Bronchial epithelial cell (primary cell): ENCODE results near the gene TMA7. TPM values are rescaled to one million over a fixed set of nuclear protein-coding genes. Genes with fewer than 3 reads are reported as not detected.

Experiments
- DNase-seq: peaks from one replicate; pipeline ENCODE4 v3.0.0-alpha.2; 2010; ENCODE audit warnings: low read depth
- FAIRE-seq: peaks from 2 replicates; lab custom pipeline; 2011; peaks lifted over from hg19 to GRCh38; lab: Jason Lieb, UNC
- H3K27me3 ChIP-seq: 2 replicates; pipeline ENCODE4 v1.5.1; 2011; ENCODE audit warnings: low read length; ENCODE audit not compliant: control insufficient read depth, insufficient read depth
- H3K36me3 ChIP-seq: 2 replicates; pipeline ENCODE4 v1.5.1; 2011; ENCODE audit warnings: low read length; ENCODE audit not compliant: control insufficient read depth, insufficient read depth
- H3K4me3 ChIP-seq: 2 replicates; pipeline ENCODE4 v1.5.1; 2011; ENCODE audit warnings: mild to moderate bottlenecking, low read depth, low read length, control low read depth
- CTCF ChIP-seq: IDR thresholded peaks from 2 replicates; pipeline ENCODE4 v1.5.1; 2011; ENCODE audit warnings: mild to moderate bottlenecking, moderate library complexity, low read length, control low read depth, inconsistent platforms; ENCODE audit not compliant: insufficient read depth, severe bottlenecking
- total RNA-seq: library from RNA; depleted of rRNA; stranded (reverse); fragments of >200 nt; gene quantifications from 2 replicates; pipeline ENCODE4 v1.2.1, GENCODE V29; 2014

Gene TMA7
- total RNA-seq, 1 donor from 2014 or later, result 190 TPM

GRCh38 chr3:48412375-48413001, 27.6 kb upstream of the TMA7 start:
- FAIRE-seq, result no peak
- DNase-seq, result no peak

GRCh38 chr3:48413086-48413485, 27.0 kb upstream of the TMA7 start:
- Histone ChIP-seq H3K4me3 (no peak overlapping the region), H3K36me3 (peaks cover 92% of the 10 kb centered on the region), H3K27me3 (no peaks in the 10 kb centered on the region)
- DNase-seq (peak; percentile 34), FAIRE-seq (no peak)
- no peak for TF ChIP-seq CTCF

More at GRCh38 chr3:48412375-48413001, 27.6 kb upstream of the TMA7 start:
- Histone ChIP-seq H3K4me3 (no peak overlapping the region), H3K27me3 (no peaks in the 10 kb centered on the region), H3K36me3 (peaks cover 88% of the 10 kb centered on the region)
- no peak for TF ChIP-seq CTCF

GRCh38 chr3:48413611-48414010, 26.4 kb upstream of the TMA7 start:
- Histone ChIP-seq H3K27me3 (no peaks in the 10 kb centered on the region), H3K4me3 (no peak overlapping the region), H3K36me3 (peaks cover 90% of the 10 kb centered on the region)
- DNase-seq (no peak), FAIRE-seq (no peak)
- no peak for TF ChIP-seq CTCF

GRCh38 chr3:48414376-48415250, 25.4 kb upstream of the TMA7 start:
- no peak for TF ChIP-seq CTCF
- FAIRE-seq (no peak), DNase-seq (no peak)
- Histone ChIP-seq H3K4me3 (no peak overlapping the region), H3K36me3 (peaks cover 89% of the 10 kb centered on the region), H3K27me3 (no peaks in the 10 kb centered on the region)

DNA sequence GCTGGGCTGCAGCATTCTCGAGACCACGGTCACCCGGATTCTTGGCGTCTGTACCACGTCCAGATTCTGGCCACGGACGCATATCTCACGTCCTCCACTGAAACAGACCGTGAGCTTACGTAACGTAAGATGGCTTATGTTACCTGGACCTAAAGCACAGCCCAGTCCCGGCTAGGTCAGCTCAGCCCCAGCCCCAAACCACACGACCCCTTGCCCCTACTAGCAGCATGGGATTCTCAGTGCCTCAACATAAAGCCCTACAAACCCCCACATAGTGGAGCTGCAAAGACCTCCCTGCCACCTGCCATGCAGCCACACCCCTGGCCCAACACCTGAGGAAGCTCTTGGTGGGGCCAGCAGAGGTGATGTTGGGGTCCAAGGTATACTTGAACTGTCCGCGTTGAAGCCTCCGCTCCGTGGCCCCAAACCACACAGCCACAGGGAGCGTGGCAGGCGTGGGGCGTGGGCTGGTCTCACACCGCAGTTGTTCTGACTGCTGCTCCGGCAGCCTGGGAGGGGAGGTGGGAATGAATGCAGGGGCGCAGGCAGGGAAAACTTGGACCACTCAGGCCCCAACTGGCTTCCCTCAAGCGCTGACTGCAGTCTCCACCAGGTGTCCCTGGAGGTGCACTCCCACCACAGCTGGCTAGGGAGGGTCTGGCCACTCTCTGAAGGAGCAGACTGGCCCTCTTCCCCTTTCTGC, 24.7 kb upstream of the TMA7 start:
- no peak for FAIRE-seq
- peaks cover 85% of the 10 kb centered on the region for H3K36me3 ChIP-seq

More for the DNA sequence above, 24.7 kb upstream of the TMA7 start:
- TF ChIP-seq CTCF, result no peak
- H3K27me3 ChIP-seq, result no peaks in the 10 kb centered on the region
- DNase-seq, result no peak
- H3K4me3 ChIP-seq, result no peak overlapping the region
